Measurements from ENCODE around the gene ADISSP. TPM values are rescaled to one million over a fixed set of nuclear protein-coding genes. Genes with fewer than 3 reads are reported as not detected.

The ADISSP gene
- total RNA-seq (2021; fragmentation: NEBNext Ultra II Directional; extraction: Animal tissue kit (Norgen Biotek cat#: 25700)) = 100 to 1,000 TPM in 1 of 6 experiments, 10 to 100 TPM in 5; 86.0 to 105 (median 89.9) TPM
- long read RNA-seq, transcript C20orf27-202 (6 exons, 1,886 nt) = major isoform, 169 of 181 reads
- long read RNA-seq, partial matches to known transcripts = 9 of 181 reads
- long read RNA-seq, other reads (novel, unspliced or antisense) = 2 of 181 reads

DNA sequence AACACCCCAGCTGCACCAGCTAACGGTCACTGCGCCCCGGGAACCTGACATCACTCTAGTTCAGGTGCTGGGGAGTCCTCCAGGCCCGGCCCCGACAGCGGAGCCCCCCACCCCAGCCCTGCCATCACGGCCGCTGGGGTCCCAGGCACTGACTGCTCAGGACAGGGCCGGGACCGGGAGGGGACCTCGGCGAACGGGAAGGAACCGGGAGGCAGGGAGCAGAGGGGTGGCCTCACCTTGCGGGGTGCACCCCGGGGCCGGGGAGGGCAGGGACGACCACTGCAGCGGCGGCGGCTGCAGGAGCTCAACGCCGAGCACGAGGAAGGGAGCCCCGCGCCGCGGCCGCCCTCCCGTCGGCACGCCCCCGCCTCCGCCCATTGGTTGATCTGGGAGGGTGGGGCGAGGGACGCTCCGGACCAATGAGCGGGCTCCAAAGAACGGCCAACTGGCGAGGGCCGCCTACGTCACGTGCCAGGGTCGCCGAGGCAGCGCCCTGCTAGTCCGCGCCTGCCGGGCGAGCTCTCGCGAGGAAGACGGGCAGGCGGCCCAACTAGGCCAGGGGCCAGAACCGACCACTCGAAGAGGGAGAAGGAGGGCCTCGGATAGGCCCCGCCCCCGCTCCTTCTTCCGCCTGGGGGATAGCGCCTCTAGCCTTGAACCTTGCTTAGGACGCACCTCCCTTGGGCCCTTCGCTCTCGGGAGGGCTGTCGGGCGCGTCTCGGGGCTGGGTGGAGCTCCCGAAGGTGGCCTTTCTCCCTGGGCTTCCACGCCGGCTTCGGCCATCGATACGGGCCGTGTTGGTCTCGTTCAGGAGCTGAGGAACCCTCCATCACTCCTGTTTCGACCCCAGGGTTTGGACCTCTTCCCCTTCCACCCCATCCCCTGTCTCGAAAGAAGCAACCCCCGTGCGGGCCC is at the start of gene ADISSP:
Gene ADISSP (minus strand): TSS at position 327 of the 915 bp plus-strand sequence. CDS start 7,653 bp downstream, outside the sequence.
- DNase-seq = peak; percentile 98
- H3K4me1 Mint-ChIP-seq (ENCODE audit: low read depth) = peaks cover 41% of the 10 kb centered on the region
- no peaks in the 10 kb centered on the region for H3K27me3 Mint-ChIP-seq (ENCODE audit: insufficient read depth)

DNA sequence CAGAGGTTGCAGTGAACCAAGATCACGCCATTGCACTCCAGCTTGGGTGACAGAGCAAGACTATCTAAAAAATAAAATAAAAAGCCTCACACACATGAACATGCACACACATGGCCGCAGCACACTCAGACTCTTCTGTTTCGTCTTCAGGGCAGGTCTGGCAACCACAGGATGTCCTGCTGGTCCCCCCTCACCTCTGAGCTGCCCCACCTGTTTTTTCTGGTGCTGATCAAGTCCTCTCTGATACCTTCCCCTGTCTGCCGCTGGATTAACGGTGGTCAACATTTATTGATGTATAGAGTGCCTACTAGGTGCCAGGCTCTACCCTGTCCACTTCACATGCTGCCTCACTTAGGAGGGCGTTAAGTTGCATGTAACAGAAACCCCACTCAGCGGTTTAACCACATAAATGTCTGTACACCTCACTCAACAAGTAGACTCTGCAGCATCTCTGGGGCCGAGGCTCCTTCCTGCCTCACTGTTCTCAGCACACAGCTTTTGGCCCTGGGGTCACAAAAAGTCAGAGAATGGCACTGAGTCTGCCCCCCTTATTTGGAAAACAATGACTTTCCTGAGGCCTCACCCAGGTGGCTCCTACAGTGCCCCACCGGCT is 48.3 kb upstream of the ADISSP start:
- no peak overlapping the region for H3K27ac Mint-ChIP-seq
- TF ChIP-seq CTCF (IDR thresholded peaks at IDR 0.05) = no peak
- H3K4me3 Mint-ChIP-seq = no peak overlapping the region
- no peak for DNase-seq
- peaks cover 4% of the 10 kb centered on the region; the same call in 1 of the 2 replicates for H3K27me3 Mint-ChIP-seq (ENCODE audit: insufficient read depth)
- H3K9me3 Mint-ChIP-seq = no peaks in the 10 kb centered on the region
- H3K4me1 Mint-ChIP-seq (ENCODE audit: low read depth) = peaks cover 51% of the 10 kb centered on the region
- H3K36me3 Mint-ChIP-seq (ENCODE audit: low read depth) = no peaks in the 10 kb centered on the region; the same call in 1 of the 2 replicates

More for the DNA sequence above, at the start of gene ADISSP:
- TF ChIP-seq CTCF (IDR thresholded peaks at IDR 0.05) = no peak
- Mint-ChIP-seq H3K9me3 (no peaks in the 10 kb centered on the region), H3K27ac (peak within 1 kb of the TSS; percentile 87), H3K36me3 (ENCODE audit: low read depth) (peaks cover 1% of the 10 kb centered on the region; the same call in 1 of the 2 replicates), H3K4me3 (peak within 1 kb of the TSS; percentile 92)

DNA sequence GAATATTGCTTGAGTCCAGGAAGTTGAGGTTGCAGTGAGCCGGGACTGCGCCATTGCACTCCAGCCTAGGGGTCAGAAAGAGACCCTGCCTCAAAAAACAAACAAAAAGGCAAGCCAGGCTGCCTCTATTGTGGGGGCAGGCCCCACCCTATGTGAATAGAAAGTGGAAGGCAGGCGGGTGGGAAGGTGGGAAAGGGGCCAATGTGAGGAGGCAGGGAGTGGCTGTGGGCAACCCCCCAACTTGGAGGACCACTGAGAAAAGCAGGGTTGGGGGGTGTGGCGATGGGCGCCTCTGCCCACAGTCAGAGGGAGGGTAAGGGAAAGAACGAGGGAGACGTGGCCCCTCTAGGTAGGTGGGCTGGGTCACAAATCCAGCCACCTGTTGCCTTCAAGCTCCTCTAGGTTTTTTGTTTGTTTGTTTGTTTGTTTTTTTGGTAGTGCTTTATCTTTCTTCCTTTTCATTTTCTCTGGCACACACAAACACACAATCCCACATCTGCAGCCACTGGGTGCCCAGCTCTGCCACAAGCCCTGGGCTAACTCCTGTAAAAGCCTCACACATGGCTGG is 47.5 kb upstream of the ADISSP start:
- Mint-ChIP-seq H3K36me3 (ENCODE audit: low read depth) (peaks cover 4% of the 10 kb centered on the region; the same call in 1 of the 2 replicates), H3K4me1 (ENCODE audit: low read depth) (peaks cover 55% of the 10 kb centered on the region), H3K9me3 (no peaks in the 10 kb centered on the region), H3K27ac (no peak overlapping the region), H3K27me3 (ENCODE audit: insufficient read depth) (peaks cover 4% of the 10 kb centered on the region; the same call in 1 of the 2 replicates), H3K4me3 (no peak overlapping the region)
- DNase-seq = no peak
- no peak for TF ChIP-seq CTCF (IDR thresholded peaks at IDR 0.05)

DNA sequence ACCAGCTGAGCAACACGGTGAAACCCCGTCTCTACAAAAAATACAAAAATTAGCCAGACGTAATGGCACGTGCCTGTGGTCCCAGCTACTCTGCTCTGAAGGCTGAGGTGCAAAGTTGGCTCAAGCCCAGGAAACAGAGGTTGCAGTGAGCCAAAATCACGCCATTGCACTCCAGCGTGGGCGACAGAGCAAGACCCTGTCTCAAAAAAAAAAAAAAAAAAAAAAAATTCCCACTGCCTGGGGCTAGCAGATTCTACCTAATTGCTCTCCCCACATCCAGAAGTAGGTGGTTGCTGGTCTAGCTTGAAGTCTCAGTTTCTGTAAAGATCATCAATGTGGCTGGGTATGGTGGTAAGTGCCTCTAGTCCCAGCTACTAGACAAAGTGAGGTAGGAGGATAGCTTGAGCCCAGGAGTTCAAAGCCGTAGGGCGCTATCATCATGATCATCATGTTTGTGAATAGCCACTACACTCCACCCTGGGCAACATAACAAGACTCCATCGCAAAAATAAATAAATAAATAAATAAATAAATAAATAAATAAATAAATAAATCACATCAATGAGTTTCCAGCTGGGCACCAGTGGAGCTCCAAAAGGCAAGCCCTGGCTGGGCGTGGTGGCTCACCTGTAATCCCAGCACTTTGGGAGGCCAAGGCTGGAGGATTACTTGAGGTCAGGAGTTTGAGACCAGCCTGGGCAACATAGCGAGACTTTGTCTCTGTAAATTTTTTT is 46.5 kb upstream of the ADISSP start:
- Mint-ChIP-seq H3K27me3 (ENCODE audit: insufficient read depth) (peaks cover 4% of the 10 kb centered on the region; the same call in 1 of the 2 replicates), H3K9me3 (no peaks in the 10 kb centered on the region), H3K4me1 (ENCODE audit: low read depth) (peaks cover 47% of the 10 kb centered on the region), H3K36me3 (ENCODE audit: low read depth) (peaks cover 4% of the 10 kb centered on the region; the same call in 1 of the 2 replicates), H3K4me3 (no peak overlapping the region), H3K27ac (peak overlapping the region; percentile 99; the same call in 1 of the 2 replicates)
- DNase-seq = no peak
- no peak for TF ChIP-seq CTCF (IDR thresholded peaks at IDR 0.05)
